A673 (cell line): ENCODE measurements around the gene ZFPL1. TPM values are rescaled to one million over a fixed set of nuclear protein-coding genes. Genes with fewer than 3 reads are reported as not detected.
A peak's percentile ranks its signal among the peaks of the same experiment; 100 is the strongest.

Experiments
- BruUV-seq: library from RNA; stranded (reverse); fragments of 400-500 nt; replicated peaks from 2 replicates; lab custom pipeline; 2021; lab: Mats Ljungman, UMichigan
- CTCF ChIA-PET: fragments of 300-600 bp; sonication (Branson Sonifier 250); formaldehyde crosslinking; loops from one replicate; lab custom pipeline; 2022; ENCODE audit warnings: antibody characterized with exemption; lab: Charles Lee
- POLR2A ChIA-PET: fragments of 300-600 bp; sonication (Branson Sonifier 250); formaldehyde crosslinking; loops from one replicate; lab custom pipeline; 2022; ENCODE audit warnings: antibody characterized with exemption; ENCODE audit not compliant: low non-redundant PET; lab: Charles Lee
- DNase-seq: peaks from one replicate; pipeline ENCODE4 v3.0.0-alpha.2; 2015; ENCODE audit warnings: low spot score
- H3K27ac ChIP-seq: fragments of 200-600 bp; sonication (generic); 2 replicates; pipeline ENCODE4 v1.5.1; 2016; ENCODE audit warnings: mixed run types, low read depth, mild to moderate bottlenecking, mixed read lengths, antibody characterized with exemption, low read length; ENCODE audit not compliant: poor library complexity, severe bottlenecking
- H3K27me3 ChIP-seq: fragments of 200-600 bp; sonication (generic); replicated peaks from 2 replicates; pipeline ENCODE4 v1.6.1; 2017; ENCODE audit warnings: mixed run types, low read depth, mild to moderate bottlenecking, mixed read lengths, antibody characterized with exemption, low read length; ENCODE audit not compliant: insufficient read depth, poor library complexity
- H3K36me3 ChIP-seq: fragments of 200-600 bp; sonication (generic); 2 replicates; pipeline ENCODE4 v1.6.1; 2016; ENCODE audit warnings: mixed run types, mild to moderate bottlenecking, mixed read lengths, antibody characterized with exemption, low read length; ENCODE audit not compliant: insufficient read depth, poor library complexity, severe bottlenecking
- H3K4me1 ChIP-seq: fragments of 200-600 bp; sonication (generic); 2 replicates; pipeline ENCODE4 v1.6.1; 2017; ENCODE audit warnings: mixed run types, mild to moderate bottlenecking, mixed read lengths, antibody characterized with exemption, low read length; ENCODE audit not compliant: insufficient read depth, poor library complexity, severe bottlenecking
- H3K4me3 ChIP-seq: fragments of 200-600 bp; sonication (generic); 2 replicates; pipeline ENCODE4 v1.5.1; 2016; ENCODE audit warnings: low read depth, mixed run types, mild to moderate bottlenecking, mixed read lengths, low read length; ENCODE audit not compliant: poor library complexity, severe bottlenecking
- H3K9me3 ChIP-seq: fragments of 200-600 bp; sonication (generic); 2 replicates; pipeline ENCODE4 v1.6.1; 2016; ENCODE audit warnings: mixed run types, low read depth, mild to moderate bottlenecking, mixed read lengths, antibody characterized with exemption, low read length; ENCODE audit not compliant: poor library complexity, severe bottlenecking
- CTCF ChIP-seq: fragments of 300-800, 200-600 bp; sonication (generic); conservative IDR thresholded peaks from 2 replicates; pipeline ENCODE4 v1.5.1; 2017; ENCODE audit warnings: low read depth, mild to moderate bottlenecking, antibody characterized with exemption, low read length, moderate library complexity, mixed read lengths
- EZH2 ChIP-seq: fragments of 200-600 bp; sonication (generic); IDR thresholded peaks from 2 replicates; pipeline ENCODE4 v1.6.1; 2017; ENCODE audit warnings: borderline replicate concordance, low read depth, mild to moderate bottlenecking, mixed read lengths, antibody characterized with exemption, low read length; ENCODE audit not compliant: poor library complexity, severe bottlenecking
- intact Hi-C: fragments of 100-400 bp; cut with micrococcal nuclease; formaldehyde crosslinking; loops from one replicate; pipeline ENCODE4 v1.10.0; 2022; ENCODE audit not compliant: unreplicated experiment
- total RNA-seq: library from RNA; stranded (reverse); gene quantifications from 2 replicates; pipeline ENCODE4 v1.2.3, GENCODE V29; 2021

ZFPL1 gene
- total RNA-seq, 1 experiment from 2014 or later: 46.6 TPM

- no peak overlapping the region for H3K4me3 ChIP-seq
- intact Hi-C loops: no loop called here
- DNase-seq: no peak
- ChIA-PET CTCF (no interaction called here), POLR2A (no interaction called here)
- H3K9me3 ChIP-seq: no peaks in the 10 kb centered on the region
- BruUV-seq: no TSS peak
- no peaks in the 10 kb centered on the region for H3K4me1 ChIP-seq
- H3K27ac ChIP-seq: no peak overlapping the region
- TF ChIP-seq CTCF (no peak), EZH2 (no peak)
- H3K36me3 ChIP-seq: peaks cover 7% of the 10 kb centered on the region
- no peaks in the 10 kb centered on the region for H3K27me3 ChIP-seq
These were observed 5.6 kb downstream of the ZFPL1 start for GRCh38 chr11:65089621-65090020.

DNA sequence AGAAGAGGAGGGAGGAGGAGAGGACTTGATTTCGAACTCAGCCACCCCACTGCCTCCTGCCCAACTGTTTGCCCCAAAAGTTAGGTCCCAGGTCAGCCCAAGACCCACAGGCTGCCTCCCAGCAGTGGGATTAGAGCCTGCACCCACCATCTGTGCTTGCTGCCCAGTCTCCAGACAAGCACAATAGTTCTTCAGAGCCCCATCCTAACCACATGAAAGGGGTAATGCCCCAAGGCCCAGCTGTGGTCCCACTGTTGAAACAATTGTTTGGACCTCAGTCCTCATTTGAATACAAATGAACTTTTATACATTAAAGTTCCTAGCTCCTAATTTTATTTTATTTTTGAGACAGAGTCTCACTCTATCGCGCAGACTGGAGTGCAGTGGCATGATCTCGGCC, 6.6 kb downstream of the ZFPL1 start:
- H3K4me3 ChIP-seq: no peak overlapping the region
- POLR2A ChIA-PET: no interaction called here
- DNase-seq: no peak
- intact Hi-C loops: no loop called here
- no peaks in the 10 kb centered on the region for H3K27me3 ChIP-seq
- CTCF ChIA-PET: no interaction called here
- no peaks in the 10 kb centered on the region for H3K9me3 ChIP-seq
- BruUV-seq: no TSS peak
- TF ChIP-seq CTCF (no peak), EZH2 (no peak)
- H3K36me3 ChIP-seq: peaks cover 7% of the 10 kb centered on the region
- H3K4me1 ChIP-seq: no peaks in the 10 kb centered on the region
- no peak overlapping the region for H3K27ac ChIP-seq

- TF ChIP-seq EZH2: no peak
- no peak for TF ChIP-seq CTCF
- ChIA-PET POLR2A (no interaction called here), CTCF (no interaction called here)
- H3K27me3 ChIP-seq: no peaks in the 10 kb centered on the region
- H3K4me1 ChIP-seq: peaks cover 5% of the 10 kb centered on the region
- DNase-seq: no peak
- H3K4me3 ChIP-seq: peak overlapping the region; percentile 89
- H3K9me3 ChIP-seq: no peaks in the 10 kb centered on the region
- intact Hi-C loops: no loop called here
- peak overlapping the region; percentile 82 for H3K27ac ChIP-seq
- no TSS peak for BruUV-seq
- peaks cover 3% of the 10 kb centered on the region for H3K36me3 ChIP-seq
These were observed 11.4 kb downstream of the ZFPL1 start for GRCh38 chr11:65095427-65095826.
